DMS153 (cell line): ENCODE measurements around the gene PHLPP1.
A peak's percentile ranks its signal among the peaks of the same experiment; 100 is the strongest.
"Not testable (repeated sequence)": the region's sequence is repeated elsewhere in the genome, so short reads cannot be mapped to it uniquely, and the experiment has no call there.

Source experiments
- DNase-seq: peaks from one replicate; lab custom pipeline; 2025; lab: John Stamatoyannopoulos, UW

The PHLPP1 gene

DNA sequence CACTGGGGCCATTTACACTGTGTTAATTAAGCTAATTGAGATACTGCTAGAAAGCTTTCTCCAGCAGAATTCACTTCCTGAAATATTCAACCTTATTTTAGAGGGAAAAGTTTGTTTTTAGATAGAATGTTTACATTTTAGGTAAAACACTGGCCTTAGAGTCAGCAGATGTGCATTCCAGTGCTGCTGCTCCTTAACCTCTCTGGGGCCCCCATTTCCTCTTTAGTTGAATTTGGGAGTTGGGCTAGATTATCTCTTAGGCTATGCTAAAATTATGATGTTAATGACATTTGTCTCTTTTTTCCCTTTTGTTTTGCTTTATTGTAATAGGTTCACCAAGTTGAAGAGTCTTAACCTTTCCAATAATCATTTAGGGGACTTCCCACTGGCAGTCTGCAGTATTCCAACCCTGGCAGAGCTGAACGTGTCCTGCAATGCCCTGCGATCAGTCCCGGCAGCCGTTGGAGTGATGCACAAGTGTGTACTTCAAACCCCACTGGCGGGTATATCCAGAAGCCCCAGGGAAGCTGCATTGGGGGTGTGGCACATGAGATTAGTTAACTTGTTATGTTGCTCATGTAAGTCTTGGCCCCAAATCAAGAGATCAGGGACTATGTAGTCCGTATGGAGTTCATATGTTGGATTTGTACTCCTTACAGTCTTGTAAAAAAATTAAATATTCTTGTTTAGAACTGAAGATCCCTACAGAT lies 179.5 kb downstream of the PHLPP1 start:
- DNase-seq: no peak

DNA sequence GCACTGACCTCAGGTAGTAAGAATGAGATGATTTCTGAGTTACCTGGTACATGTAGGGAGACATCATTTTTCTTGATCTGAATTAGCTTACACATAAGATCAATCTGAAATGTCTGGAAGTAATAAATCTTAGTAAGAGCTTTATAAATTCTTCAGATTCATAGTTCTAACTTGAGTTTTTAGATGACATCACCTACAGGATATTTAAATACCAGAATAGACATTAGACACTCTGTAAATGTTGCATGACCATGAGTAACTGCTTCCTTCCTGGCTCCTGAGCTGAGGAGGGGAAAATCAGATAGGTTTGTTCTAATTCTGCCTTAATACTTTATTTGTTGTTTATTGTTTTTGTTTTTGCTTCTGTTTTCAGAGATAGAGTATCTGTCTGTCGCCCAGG lies 181.8 kb downstream of the PHLPP1 start:
- DNase-seq: no peak

- no peak for DNase-seq
These were observed 183.0 kb downstream of the PHLPP1 start for GRCh38 chr18:62898359-62898758.

GRCh38 chr18:62899534-62899933 lies 184.2 kb downstream of the PHLPP1 start:
- no peak for DNase-seq

DNA sequence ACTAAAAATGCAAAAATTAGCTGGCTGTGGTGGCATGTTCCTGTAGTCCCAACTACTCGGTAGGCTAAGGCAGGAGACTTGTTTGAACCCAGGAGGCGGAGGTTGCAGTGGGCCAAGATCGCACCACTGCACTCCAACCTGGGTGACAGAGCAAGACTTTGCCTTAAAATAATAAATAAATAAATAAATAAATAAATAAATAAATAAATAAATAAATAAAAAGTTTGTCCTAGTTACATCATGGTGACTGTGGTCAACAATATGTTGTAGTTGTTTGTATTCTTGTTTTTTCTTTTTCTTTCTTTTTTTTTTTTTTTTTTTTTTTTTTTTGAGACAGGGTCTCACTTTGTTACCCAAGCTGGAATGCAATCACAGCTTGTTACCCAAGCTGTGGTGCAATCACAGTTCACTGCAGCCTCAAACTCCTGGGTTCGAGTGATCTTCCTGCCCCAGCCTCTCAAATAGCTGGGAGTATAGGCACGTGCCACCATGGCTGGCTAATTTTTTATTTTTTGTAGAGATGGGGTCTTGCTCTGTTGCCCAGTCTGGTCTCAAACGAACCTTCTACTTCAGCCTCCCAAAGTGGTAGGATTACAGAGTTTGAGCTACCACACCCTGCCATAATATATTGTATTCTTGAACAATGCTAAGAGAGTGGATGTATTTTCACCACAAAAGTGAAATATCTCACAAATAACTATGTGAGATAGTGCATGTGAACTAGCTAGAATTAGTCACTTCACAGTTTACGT lies 185.0 kb downstream of the PHLPP1 start:
- DNase-seq: no peak

GRCh38 chr18:62902776-62903175 lies 187.4 kb downstream of the PHLPP1 start:
- no peak for DNase-seq

DNA sequence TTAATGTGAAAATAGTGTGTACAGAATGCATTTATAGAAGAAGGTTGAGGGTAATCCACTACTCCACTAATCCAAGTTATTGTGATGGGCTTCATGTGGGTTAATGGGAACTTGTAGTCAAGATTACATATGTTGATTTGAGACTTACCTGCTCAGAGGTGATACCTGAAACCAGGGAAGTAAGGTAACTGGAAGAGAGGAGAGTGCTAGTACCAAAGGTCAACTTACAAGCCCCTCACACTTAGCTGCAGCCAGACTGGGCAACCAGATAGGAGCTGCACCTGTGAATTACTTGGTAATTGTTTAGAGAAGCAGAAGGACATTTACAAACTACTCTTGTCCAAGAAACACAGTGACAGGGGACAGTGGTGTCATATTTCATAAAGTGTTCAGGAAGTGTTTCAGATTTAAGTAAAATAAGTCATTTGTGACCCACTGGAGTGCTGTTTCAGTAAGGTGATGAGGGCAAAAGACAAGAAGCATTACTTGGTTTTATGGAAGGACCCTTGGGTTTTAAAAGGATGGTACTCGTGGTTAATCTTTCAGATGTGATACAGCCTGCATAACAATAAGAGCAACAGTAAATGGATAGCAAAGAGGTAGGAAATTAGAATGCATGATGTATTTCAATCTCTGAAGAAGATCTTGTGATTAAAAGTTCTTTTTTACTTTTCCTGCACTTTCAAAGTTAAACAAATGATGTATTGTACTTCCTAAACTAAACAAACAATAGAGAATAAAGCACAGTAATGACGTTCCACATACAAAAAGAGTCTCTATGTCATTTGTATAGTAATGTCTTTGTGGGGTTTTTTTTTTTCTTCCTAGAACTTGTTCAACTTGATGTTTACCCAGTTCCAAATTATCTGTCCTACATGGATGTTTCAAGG lies 189.3 kb downstream of the PHLPP1 start:
- DNase-seq: no peak

GRCh38 chr18:62912885-62913284 lies 197.5 kb downstream of the PHLPP1 start:
- no peak for DNase-seq

- not testable (repeated sequence) for DNase-seq
These were observed 198.5 kb downstream of the PHLPP1 start for GRCh38 chr18:62913824-62914223.

- DNase-seq: no peak
These were observed 199.6 kb downstream of the PHLPP1 start for GRCh38 chr18:62914871-62915392.

GRCh38 chr18:62918361-62918760 lies 203.0 kb downstream of the PHLPP1 start:
- no peak for DNase-seq

DNA sequence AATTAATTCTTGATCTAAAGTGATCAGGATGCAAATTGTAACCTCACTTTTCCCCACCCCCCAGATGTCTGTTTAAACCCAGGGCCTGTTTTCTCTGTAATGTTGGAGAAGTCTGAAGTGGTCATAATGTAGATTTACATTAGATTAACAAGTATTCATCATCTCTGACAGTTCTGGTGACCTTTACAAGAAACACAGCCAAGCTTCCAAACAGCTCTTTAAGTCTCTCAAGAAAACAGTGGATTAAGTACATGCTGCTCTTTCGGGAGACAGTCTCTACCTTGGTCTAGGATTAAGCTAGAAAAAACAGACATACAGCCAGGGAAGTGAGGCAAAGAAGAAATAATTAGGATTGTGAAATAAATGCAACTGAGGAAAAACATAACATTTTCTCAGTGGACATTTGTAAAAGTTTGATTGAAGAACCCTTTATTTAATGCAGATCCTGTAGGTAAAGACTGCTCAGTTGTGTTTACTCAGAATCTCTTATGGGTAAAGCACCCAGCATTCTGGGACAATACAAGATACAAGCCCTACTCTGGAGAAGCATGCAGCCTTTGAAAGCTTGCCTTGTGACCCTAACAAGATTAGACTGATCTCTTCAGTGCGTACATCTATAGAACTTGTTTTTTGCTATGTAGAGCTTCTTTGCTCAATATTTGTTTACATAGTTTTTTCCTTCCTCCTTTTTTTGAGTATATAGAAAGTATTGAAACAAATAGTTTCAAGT lies 203.9 kb downstream of the PHLPP1 start:
- DNase-seq: no peak

DNA sequence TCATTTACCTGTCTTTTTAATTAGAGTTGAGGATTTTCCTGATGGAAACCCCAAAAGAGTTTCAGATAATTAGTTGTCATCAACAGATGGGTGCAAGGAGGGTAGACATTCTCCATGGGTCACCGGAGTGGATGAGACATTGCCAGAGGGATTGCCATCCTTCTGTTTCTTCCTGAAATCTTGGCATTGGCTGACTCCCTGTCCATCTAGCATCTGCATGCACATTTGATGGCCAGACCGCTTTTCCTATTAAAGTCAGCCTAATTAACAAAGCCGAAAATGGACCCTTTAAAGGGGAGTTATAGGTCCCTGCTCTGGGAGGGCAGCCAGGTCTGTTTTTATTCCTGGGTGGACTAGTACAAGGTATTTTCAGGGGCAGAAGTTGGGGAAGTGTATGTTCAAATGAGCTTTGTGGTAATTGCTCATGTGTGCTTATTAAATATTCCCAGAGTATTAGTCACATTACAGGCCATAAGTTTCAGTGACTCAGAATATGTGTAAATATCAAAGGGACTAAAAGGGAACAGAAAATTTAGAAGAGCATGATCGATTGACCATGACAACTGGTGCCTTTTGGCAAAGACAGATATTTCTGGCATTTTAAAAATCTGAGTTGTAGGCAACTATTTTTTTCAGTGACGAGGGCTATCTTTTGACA lies 209.8 kb downstream of the PHLPP1 start:
- DNase-seq: no peak

GRCh38 chr18:62928326-62928725 lies 213.0 kb downstream of the PHLPP1 start:
- DNase-seq: no peak

- peak; percentile 11 for DNase-seq
These were observed 218.0 kb downstream of the PHLPP1 start for GRCh38 chr18:62933261-62933887.

DNA sequence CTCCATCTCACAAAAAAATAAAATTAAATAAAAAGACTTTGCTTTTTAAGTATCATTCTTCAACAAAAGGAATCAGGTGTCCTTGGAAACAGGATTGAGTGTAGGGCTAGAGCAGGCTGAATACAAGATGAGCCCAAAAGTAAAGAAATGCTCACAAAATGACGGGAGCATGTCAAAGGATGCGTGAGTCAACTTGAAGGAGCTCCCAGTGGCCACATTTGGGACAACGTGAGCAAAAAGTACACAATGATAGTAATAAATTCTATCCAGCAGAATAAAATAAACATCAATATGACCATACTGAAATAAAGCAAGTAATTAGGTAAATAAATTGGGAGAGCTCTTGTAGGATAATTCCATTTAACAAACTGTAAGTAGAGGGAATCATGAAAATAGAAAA lies 220.7 kb downstream of the PHLPP1 start:
- DNase-seq: no peak

GRCh38 chr18:62937065-62937464 lies 221.7 kb downstream of the PHLPP1 start:
- DNase-seq: no peak

DNA sequence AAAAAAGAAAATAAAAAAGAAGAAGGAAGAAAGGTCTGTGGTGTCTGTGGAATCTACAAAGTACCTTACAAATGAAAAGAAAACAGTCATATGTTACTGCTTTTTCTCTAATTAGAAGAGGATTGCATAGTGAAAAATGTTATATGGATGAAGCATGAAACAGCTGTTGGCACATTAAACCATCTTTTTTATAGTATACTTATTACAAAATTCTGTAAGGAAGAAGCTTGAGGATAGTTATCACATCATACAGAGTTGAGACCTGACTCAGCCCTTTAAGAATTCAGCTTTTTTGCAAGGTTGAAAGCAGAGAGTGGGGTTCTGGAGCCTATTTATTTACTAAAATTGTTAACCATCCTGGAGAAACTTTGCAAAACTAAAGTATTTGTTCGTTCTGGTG lies 222.7 kb downstream of the PHLPP1 start:
- no peak for DNase-seq

- no peak for DNase-seq
These were observed 223.1 kb downstream of the PHLPP1 start for GRCh38 chr18:62938487-62938886.

GRCh38 chr18:62939433-62939832 lies 224.1 kb downstream of the PHLPP1 start:
- no peak for DNase-seq

GRCh38 chr18:62939926-62940325 lies 224.6 kb downstream of the PHLPP1 start:
- DNase-seq: no peak
